GM23338 (cell line): ENCODE results near the gene TACR3. TPM values are rescaled to one million over a fixed set of nuclear protein-coding genes. Genes with fewer than 3 reads are reported as not detected.

ENCODE experiments used
- ATAC-seq: fragments of 200-7000 bp; cut with Tn5 transposase; 3 replicates; pipeline ENCODE4 v1.9.1; 2020
- DNase-seq: peaks from one replicate; pipeline ENCODE4 v3.0.0-alpha.2; 2015; ENCODE audit warnings: low spot score
- H2AFZ ChIP-seq: fragments of 200-600 bp; sonication (generic); 2 replicates; pipeline ENCODE4 v1.8.0; 2016; ENCODE audit warnings: antibody characterized with exemption, mild to moderate bottlenecking, moderate library complexity
- H3F3A ChIP-seq: fragments of 200-600 bp; sonication (generic); replicated peaks from 2 replicates; pipeline ENCODE4 v1.8.0; 2017; ENCODE audit warnings: antibody characterized with exemption, mixed run types, low read depth
- H3K27ac ChIP-seq: fragments of 200-600 bp; sonication (generic); 2 replicates; pipeline ENCODE4 v1.6.1; 2016; ENCODE audit warnings: low read depth
- H3K27me3 ChIP-seq: fragments of 200-600 bp; sonication (generic); 2 replicates; pipeline ENCODE4 v1.8.0; 2016; ENCODE audit warnings: mild to moderate bottlenecking, mixed run types, moderate library complexity; ENCODE audit not compliant: insufficient read depth
- H3K36me3 ChIP-seq: fragments of 200-600 bp; sonication (generic); 2 replicates; pipeline ENCODE4 v1.8.0; 2016; ENCODE audit warnings: mild to moderate bottlenecking; ENCODE audit not compliant: insufficient read depth
- H3K4me1 ChIP-seq: fragments of 200-600 bp; sonication (generic); 2 replicates; pipeline ENCODE4 v1.8.0; 2016; ENCODE audit warnings: mild to moderate bottlenecking, moderate library complexity; ENCODE audit not compliant: insufficient read depth
- H3K4me2 ChIP-seq: fragments of 200-600 bp; sonication (generic); 2 replicates; pipeline ENCODE4 v1.7.1; 2017; ENCODE audit warnings: mixed run types
- H3K4me3 ChIP-seq: fragments of 200-600 bp; sonication (generic); 2 replicates; pipeline ENCODE4 v1.6.1; 2016; ENCODE audit warnings: mixed run types
- H3K79me2 ChIP-seq: fragments of 200-600 bp; sonication (generic); replicated peaks from 2 replicates; pipeline ENCODE4 v1.8.0; 2017; ENCODE audit warnings: mild to moderate bottlenecking; ENCODE audit not compliant: insufficient read depth
- H3K9me2 ChIP-seq: fragments of 200-600 bp; sonication (generic); 2 replicates; pipeline ENCODE4 v1.8.0; 2017; ENCODE audit not compliant: insufficient read depth
- H4K20me1 ChIP-seq: fragments of 200-600 bp; sonication (generic); replicated peaks from 2 replicates; pipeline ENCODE4 v1.8.0; 2017; ENCODE audit warnings: mild to moderate bottlenecking; ENCODE audit not compliant: insufficient read depth
- H3K27ac Mint-ChIP-seq: 2 replicates; pipeline ENCODE4 v1.8.0; 2020; ENCODE audit warnings: inconsistent platforms, mild to moderate bottlenecking, moderate library complexity, mixed read lengths
- H3K27me3 Mint-ChIP-seq: 3 replicates; pipeline ENCODE4 v1.8.0; 2022; ENCODE audit warnings: low read depth, mild to moderate bottlenecking, moderate library complexity, mixed read lengths, inconsistent platforms; ENCODE audit not compliant: insufficient read depth, poor library complexity
- H3K36me3 Mint-ChIP-seq: 3 replicates; pipeline ENCODE4 v1.8.0; 2021; ENCODE audit warnings: low read depth, mild to moderate bottlenecking, inconsistent platforms, moderate library complexity, mixed read lengths
- H3K4me1 Mint-ChIP-seq: 3 replicates; pipeline ENCODE4 v1.8.0; 2020; ENCODE audit warnings: mild to moderate bottlenecking, inconsistent platforms, mixed read lengths
- H3K4me3 Mint-ChIP-seq: 3 replicates; pipeline ENCODE4 v1.8.0; 2021; ENCODE audit warnings: moderate library complexity, mild to moderate bottlenecking, inconsistent platforms, mixed read lengths
- H3K9me3 Mint-ChIP-seq: 3 replicates; pipeline ENCODE4 v1.8.0; 2020; ENCODE audit warnings: moderate library complexity, mild to moderate bottlenecking, inconsistent platforms, mixed read lengths
- CREB1 ChIP-seq: fragments of 250-450 bp; sonication (Bioruptor Pico); IDR thresholded peaks from 2 replicates; pipeline ENCODE4 v1.5.0; 2020; ENCODE audit warnings: low read depth, mild to moderate bottlenecking, moderate library complexity
- ETS1 ChIP-seq: IDR thresholded peaks from 2 replicates; pipeline ENCODE4 v1.6.1; 2016; ENCODE audit warnings: antibody characterized with exemption
- JUNB ChIP-seq: IDR thresholded peaks from one replicate; pipeline ENCODE4 v1.6.1; 2016; ENCODE audit warnings: antibody characterized with exemption; ENCODE audit not compliant: unreplicated experiment
- POLR2AphosphoS5 ChIP-seq: IDR thresholded peaks from 2 replicates; pipeline ENCODE4 v1.6.1; 2016; ENCODE audit warnings: antibody characterized with exemption, low read depth
- ZNF114 ChIP-seq: fragments of 250-450 bp; sonication (Bioruptor Pico); IDR thresholded peaks from 2 replicates; pipeline ENCODE4 v1.5.0; 2020; ENCODE audit warnings: mild to moderate bottlenecking, moderate library complexity
- ZNF331 ChIP-seq: fragments of 250-450 bp; sonication (Bioruptor Pico); IDR thresholded peaks from 2 replicates; pipeline ENCODE4 v1.5.0; 2020; ENCODE audit warnings: low read depth, mild to moderate bottlenecking, moderate library complexity
- ZNF462 ChIP-seq: fragments of 250-450 bp; sonication (Bioruptor Pico); IDR thresholded peaks from 2 replicates; pipeline ENCODE4 v1.5.0; 2020; ENCODE audit warnings: mild to moderate bottlenecking, moderate library complexity
- polyA plus RNA-seq: library from polyadenylated mRNA; unstranded; fragments of >200 nt; fragmentation: Nextera tagmentation; extraction: Ambion mirVana; gene quantifications from 2 replicates; pipeline ENCODE4 v1.2.1, GENCODE V29; 2016
- total RNA-seq: library from RNA; depleted of rRNA; stranded (reverse); fragments of >200 nt; shearing (Covaris generic); gene quantifications from 2 replicates; pipeline ENCODE4 v1.2.3, GENCODE V29; 2014

TACR3 gene
- total and polyA plus RNA-seq, 2 experiments from 2014 or later = 0.76 to 2.2 TPM

GRCh38 chr4:103721251-103721650 lies 1.5 kb upstream of the TACR3 start:
- Mint-ChIP-seq H3K9me3 (peaks cover 7% of the 10 kb centered on the region; the same call in 2 of the 3 replicates), H3K4me3 (no peak overlapping the region), H3K27ac (no peak overlapping the region), H3K27me3 (peaks cover 26% of the 10 kb centered on the region), H3K4me1 (peaks cover 10% of the 10 kb centered on the region), H3K36me3 (no peaks in the 10 kb centered on the region; the same call in 1 of the 3 replicates)
- Histone ChIP-seq H3K4me3 (no peak overlapping the region), H3K9me2 (no peaks in the 10 kb centered on the region), H4K20me1 (no peaks in the 10 kb centered on the region), H3K4me2 (no peak overlapping the region), H3K27ac (no peak overlapping the region), H2AFZ (no peak overlapping the region), H3K27me3 (peaks cover 39% of the 10 kb centered on the region), H3K4me1 (peaks cover 4% of the 10 kb centered on the region), H3K36me3 (no peaks in the 10 kb centered on the region), H3K79me2 (no peaks in the 10 kb centered on the region), H3F3A (no peaks in the 10 kb centered on the region)
- ATAC-seq (no peak), DNase-seq (no peak)
- TF ChIP-seq ETS1 (no peak), JUNB (no peak), ZNF462 (no peak), POLR2AphosphoS5 (no peak), ZNF114 (CRISPR knock-in tag) (no peak), CREB1 (CRISPR knock-in tag) (no peak), ZNF331 (CRISPR knock-in tag) (no peak)
